Measurements from ENCODE around the gene MED15. TPM values are rescaled to one million over a fixed set of nuclear protein-coding genes. Genes with fewer than 3 reads are reported as not detected.
"Not testable (repeated sequence)": the region's sequence is repeated elsewhere in the genome, so short reads cannot be mapped to it uniquely, and the experiment has no call there.

Gene MED15
- total RNA-seq, 4 donors from 2014 or later = 37.5 to 69.4 (median 52.7) TPM

GRCh38 chr22:20466659-20467379, 40.6 kb upstream of the MED15 start:
- H3K36me3 ChIP-seq = peaks cover 0 to 13% of the 10 kb centered on the region in 2 donors
- no peaks in the 10 kb centered on the region for H3K9me3 ChIP-seq
- H3K27me3 ChIP-seq = no peaks in the 10 kb centered on the region
- ATAC-seq (no peak), DNase-seq (no peak)
- H3K27ac ChIP-seq = no peak overlapping the region
- no peak overlapping the region for H3K4me3 ChIP-seq
- TF ChIP-seq POLR2A (IDR thresholded peaks at IDR 0.05) (no peak), CTCF (IDR thresholded peaks at IDR 0.05 in 4 of 5, conservative IDR thresholded peaks at IDR 0.05 in 1 of 5) (no peak)
- intact Hi-C loops (cut with DNase I; ENCODE audit: low total_unique reads) = no loop called here
- peaks cover 13 to 17% of the 10 kb centered on the region in 2 donors for H3K4me1 ChIP-seq
- in situ Hi-C loops (cut with MboI; ENCODE audit: low sequenced_read_pairs in 4 of 4) = loop anchor here in 2 of 4 donors (10.0 to 25.0 kb wide), 2 partner anchors 52 to 220 kb away; no protein-coding TSS in a partner anchor

GRCh38 chr22:20469110-20469868, 38.1 kb upstream of the MED15 start:
- H3K27me3 ChIP-seq = no peaks in the 10 kb centered on the region
- DNase-seq = no peak
- in situ Hi-C loops (cut with MboI; ENCODE audit: low sequenced_read_pairs in 4 of 4) (loop anchor here in 2 of 4 donors (10.0 to 25.0 kb wide), 2 partner anchors 54 to 218 kb away; no protein-coding TSS in a partner anchor), intact Hi-C loops (cut with DNase I; ENCODE audit: low total_unique reads) (no loop called here)
- no peaks in the 10 kb centered on the region for H3K9me3 ChIP-seq
- no peaks in the 10 kb centered on the region for H3K4me1 ChIP-seq
- ATAC-seq = no peak
- TF ChIP-seq POLR2A (IDR thresholded peaks at IDR 0.05) = no peak
- no peak for TF ChIP-seq CTCF (IDR thresholded peaks at IDR 0.05 in 4 of 5, conservative IDR thresholded peaks at IDR 0.05 in 1 of 5)
- H3K4me3 ChIP-seq = no peak overlapping the region
- H3K36me3 ChIP-seq = peaks cover 0 to 13% of the 10 kb centered on the region in 2 donors
- H3K27ac ChIP-seq = no peak overlapping the region

- H3K4me1 ChIP-seq; H3K4me3 ChIP-seq; H3K36me3 ChIP-seq; ATAC-seq; H3K27me3 ChIP-seq; H3K9me3 ChIP-seq; intact Hi-C loops (cut with DNase I; ENCODE audit: low total_unique reads); H3K27ac ChIP-seq; DNase-seq: not testable (repeated sequence)
- in situ Hi-C loops (cut with MboI; ENCODE audit: low sequenced_read_pairs in 4 of 4) = loop anchor here in 1 of 4 donors (25.0 kb wide), 1 partner anchor 217 kb away; no protein-coding TSS in a partner anchor
These were observed 36.9 kb upstream of the MED15 start for GRCh38 chr22:20470525-20470924.

GRCh38 chr22:20471126-20471833, 36.1 kb upstream of the MED15 start:
- in situ Hi-C loops (cut with MboI; ENCODE audit: low sequenced_read_pairs in 4 of 4) (loop anchor here in 1 of 4 donors (25.0 kb wide), 1 partner anchor 216 kb away; no protein-coding TSS in a partner anchor), intact Hi-C loops (cut with DNase I; ENCODE audit: low total_unique reads) (no loop called here)
- Histone ChIP-seq H3K9me3 (no peaks in the 10 kb centered on the region), H3K4me3 (no peak overlapping the region), H3K36me3 (peaks cover 0 to 4% of the 10 kb centered on the region in 2 donors), H3K27ac (no peak overlapping the region), H3K27me3 (no peaks in the 10 kb centered on the region), H3K4me1 (no peaks in the 10 kb centered on the region)
- DNase-seq (no peak), ATAC-seq (no peak)
- TF ChIP-seq POLR2A (IDR thresholded peaks at IDR 0.05) (no peak), CTCF (IDR thresholded peaks at IDR 0.05 in 4 of 5, conservative IDR thresholded peaks at IDR 0.05 in 1 of 5) (no peak)

Measured in gastrocnemius medialis (tissue), 4 donors.